IPS-NIHi11 (cell line): ENCODE data around the gene NF1.
"Not testable (repeated sequence)": the region's sequence is repeated elsewhere in the genome, so short reads cannot be mapped to it uniquely, and the experiment has no call there.

Experiments
- DNase-seq: peaks from one replicate; pipeline ENCODE4 v3.0.0; 2012; ENCODE audit warnings: mixed read lengths, low spot score

Gene NF1

DNA sequence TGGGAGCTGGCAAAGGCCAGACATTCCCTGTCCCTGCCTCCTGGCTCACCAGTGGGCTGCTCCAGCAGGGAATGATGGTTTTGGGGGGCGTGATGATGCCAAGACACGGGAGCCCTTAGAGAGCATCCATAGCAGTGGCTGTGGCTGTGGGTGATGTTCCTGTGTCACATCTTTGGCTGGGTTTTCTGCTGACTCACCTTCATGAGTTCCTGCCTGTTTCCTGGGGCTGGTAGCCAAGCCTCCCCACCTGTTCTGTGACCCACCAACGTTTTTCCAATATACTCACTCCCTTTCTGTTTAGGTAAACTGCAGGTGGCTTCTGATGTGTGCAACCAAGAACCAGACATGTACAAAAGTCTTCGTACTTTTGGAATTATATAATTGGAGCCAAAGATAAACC lies 16.5 kb upstream of the NF1 start:
- DNase-seq: no peak

GRCh38 chr17:31079731-31080130 lies 15.0 kb upstream of the NF1 start:
- no peak for DNase-seq

DNA sequence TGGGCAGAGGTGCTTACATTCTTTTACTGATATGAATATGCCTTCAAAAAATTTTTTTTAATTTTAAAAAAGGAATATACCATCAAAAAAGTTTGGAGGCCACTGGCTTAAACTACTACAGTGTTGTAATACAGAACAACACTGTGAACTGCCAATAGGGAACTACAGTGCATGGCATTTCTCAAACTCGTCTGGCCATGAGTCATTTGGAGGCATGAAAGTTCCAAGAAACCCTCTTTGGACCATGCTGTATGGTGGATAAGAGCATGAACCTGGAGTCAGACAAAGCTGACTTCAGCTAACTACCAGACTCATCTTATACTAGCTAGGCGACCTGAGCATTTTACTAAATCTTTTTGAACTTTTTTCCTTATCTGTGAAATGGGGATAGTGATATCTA lies 9.2 kb upstream of the NF1 start:
- DNase-seq: no peak

DNA sequence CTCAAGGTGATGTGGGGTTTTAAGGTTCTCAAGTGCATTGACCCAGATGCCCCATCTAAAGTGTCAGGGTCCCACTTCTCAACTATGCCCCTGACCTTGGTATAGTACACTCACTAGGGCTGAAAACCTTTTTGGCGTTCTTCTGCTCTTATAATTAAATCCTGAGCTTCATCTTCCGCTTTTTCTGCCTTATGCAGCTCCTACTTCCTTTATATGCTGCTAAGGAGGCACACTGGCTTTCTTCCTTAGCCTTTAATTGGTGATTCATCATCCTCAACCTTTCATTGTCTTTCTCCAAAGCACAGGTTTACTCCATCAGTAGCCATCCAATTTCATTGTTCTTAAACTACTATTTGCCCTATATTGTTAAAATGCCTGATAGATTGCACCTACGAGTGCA lies 5.3 kb upstream of the NF1 start:
- no peak for DNase-seq

DNA sequence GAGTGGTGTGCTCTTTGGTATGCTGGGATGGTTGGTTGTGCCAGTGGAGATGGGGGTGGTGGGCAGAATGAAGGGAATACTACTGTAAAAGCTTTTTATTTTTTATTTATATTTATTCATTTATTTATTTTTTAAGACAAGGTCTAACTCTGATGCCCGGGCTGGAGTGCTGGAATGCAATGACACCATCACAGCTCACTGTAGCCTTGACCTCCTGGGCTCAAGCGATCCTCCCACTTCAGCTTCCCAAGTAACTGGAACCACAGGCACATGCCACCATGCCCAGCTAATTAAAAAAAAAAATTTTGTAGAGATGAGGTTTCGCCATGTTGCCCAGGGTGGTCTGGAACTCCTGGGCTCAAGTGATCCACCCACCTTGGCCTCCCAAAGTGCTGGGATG lies 4.1 kb upstream of the NF1 start:
- not testable (repeated sequence) for DNase-seq

DNA sequence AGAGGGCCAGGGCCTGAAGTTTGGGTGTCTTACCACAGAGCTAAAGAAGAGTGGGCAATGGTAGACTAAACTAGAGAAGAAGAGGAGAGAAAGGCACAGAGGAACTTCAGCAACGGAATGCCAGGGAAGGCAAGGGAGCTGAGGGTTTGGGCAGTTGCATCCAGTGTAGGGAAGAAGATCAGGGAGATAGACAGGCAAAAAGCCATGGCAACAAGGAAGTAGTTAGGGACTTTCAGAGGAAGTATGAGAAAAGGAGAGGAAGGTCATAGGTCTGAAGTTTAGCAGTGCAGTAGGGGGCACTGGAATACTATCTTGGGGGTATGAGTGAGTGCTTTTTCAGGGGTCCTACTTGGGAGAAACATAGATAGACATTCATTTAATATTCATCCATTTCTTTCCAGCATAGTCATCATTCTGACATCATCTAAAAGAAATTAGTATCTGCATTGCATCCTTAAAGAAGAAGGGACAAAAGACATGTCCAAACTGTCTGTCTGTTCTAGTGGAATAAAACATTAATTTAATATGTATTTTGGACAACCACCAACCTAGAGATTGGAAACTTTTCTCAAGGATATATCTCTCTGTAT lies 2.2 kb upstream of the NF1 start:
- no peak for DNase-seq

GRCh38 chr17:31093866-31094599 lies 744 bp upstream of the NF1 start:
- DNase-seq: peak; percentile 11

- peak; percentile 77 for DNase-seq
These were observed 694 bp downstream of the NF1 start for GRCh38 chr17:31095236-31096105.

- DNase-seq: peak; percentile 11
These were observed 1.3 kb downstream of the NF1 start for GRCh38 chr17:31096106-31096436.

DNA sequence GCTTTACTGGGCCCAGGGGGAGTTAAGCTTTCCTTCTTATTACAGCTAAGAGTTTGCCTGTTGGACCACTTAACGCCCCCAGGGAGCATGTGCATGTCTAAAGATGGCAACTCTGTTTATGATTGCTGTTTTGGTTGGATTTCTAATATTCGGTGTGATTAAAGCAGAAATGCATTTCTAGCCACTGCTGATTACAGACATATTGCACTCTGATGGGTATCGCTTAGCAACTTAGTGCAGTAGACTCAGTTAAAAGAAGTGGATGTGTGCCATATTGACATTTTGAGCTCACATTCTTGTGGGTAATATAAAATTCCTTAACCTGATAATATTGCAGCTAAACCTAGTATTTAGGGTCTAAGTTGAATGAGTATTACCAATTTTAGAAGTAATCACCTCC lies 4.2 kb downstream of the NF1 start:
- no peak for DNase-seq

DNA sequence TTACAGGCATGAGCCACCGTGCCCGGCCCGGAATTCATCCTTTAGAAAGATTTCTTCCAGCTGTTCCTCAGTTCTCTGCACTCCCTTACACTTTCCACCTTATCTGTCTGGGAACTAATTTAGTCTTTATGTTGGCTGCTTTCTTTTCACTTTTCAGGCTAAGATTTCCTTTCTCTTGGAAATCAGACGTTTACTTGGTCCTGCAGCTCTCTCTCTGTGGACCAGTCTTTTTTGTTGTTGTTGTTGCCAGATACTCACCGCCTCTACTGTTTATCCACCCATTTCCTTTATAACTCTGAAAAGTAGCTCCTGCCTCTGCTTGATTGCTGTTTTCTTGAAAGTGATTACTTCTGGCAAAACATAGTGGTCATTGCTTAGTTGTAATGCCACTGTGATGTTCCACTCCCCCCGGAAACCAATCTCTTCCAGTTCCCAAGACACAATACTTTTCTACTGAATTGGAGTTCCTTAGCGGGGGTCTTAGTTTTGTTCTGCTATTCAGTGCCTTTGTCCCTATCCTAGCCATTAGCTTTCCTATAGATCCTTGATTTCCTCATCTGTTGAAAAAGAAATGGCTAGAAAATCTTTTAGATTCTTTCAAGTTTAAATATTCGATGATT lies 6.2 kb downstream of the NF1 start:
- DNase-seq: no peak

DNA sequence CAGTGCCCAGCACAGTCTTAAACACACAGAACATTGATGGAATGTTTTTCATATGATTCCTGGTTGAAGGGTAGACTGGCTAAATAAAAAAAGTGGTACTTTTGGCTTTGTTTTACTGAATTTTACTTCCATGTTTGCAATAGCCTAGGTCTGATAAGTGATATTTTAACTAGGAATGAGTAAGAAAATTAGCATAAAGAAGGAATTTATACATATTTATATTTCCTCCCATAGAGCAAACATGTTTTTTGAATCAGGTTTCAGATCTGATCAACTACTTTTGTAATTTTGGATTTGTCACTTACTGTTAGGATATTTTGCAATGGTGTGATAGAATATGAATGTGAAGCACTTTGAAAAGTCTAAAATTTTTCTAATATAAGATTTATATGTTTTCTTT lies 7.2 kb downstream of the NF1 start:
- no peak for DNase-seq

DNA sequence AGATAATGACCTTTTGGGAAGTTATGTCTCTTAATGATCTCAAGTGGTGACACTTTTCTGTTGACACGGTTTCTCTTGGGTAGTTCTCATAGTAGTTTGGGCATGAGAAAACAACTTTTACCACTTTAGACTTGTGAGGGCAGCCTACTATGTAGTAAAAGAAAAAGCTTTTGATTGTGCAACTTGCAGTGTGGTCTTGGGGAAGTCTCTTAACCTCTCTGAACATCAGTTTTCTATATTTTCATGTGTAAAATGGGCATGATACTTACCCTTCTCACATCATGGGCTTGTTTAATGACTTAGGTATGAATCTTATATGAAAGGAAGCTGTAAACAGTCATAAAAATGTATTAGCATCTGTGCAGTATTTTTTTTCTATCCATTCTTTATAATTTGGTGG lies 11.2 kb downstream of the NF1 start:
- no peak for DNase-seq

GRCh38 chr17:31111183-31111582 lies 16.4 kb downstream of the NF1 start:
- no peak for DNase-seq

DNA sequence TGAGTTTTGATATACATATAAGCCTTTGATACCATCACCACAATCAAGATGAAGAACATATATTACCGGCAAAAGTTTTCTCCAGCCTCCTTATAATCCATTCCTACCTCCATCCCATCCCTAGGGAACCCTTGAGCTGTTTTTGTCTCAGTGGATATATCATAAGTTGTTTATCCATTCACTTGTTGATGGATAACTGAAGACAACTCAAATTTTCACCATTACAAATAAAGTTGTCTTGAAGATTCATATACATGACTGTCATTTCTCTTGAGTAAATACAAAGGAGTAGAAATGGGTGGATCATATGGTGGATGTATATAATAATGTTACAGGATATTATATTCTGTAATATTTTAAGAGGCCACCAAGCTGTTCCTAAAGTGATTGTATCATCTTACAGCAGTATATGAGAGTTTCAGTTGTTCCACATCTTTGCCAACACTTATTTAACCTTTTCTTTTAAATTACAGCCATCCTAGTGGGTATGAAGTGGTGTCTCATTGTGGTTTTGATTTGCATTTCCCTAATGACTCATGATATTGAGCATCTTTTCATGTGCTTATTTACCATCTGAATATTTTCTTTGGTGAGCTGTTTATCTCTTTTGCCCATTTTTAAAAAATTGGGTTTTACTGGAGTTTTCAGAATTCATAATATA lies 17.4 kb downstream of the NF1 start:
- no peak for DNase-seq

DNA sequence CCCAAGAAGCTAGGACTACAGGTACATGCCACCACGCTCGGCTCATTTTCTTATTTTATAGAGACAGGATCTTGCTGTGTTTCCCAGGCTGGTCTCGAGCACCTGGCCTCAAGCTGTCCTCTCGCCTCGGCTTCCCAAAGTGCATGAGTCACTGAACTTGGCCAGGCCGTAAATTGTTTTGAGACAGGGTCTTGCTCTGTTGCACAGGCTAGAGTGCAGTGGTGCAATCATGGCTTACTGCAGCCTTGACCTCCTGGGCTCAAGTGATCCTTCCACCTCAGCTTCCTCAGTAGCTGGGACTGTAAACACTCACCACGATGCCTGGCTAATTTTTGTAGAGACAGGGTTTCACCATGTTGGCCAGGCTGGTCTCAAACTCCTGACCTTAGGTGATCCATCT lies 18.6 kb downstream of the NF1 start:
- DNase-seq: not testable (repeated sequence)

GRCh38 chr17:31113939-31114338 lies 19.2 kb downstream of the NF1 start:
- no peak for DNase-seq

- DNase-seq: no peak
These were observed 20.3 kb downstream of the NF1 start for GRCh38 chr17:31114956-31115555.

DNA sequence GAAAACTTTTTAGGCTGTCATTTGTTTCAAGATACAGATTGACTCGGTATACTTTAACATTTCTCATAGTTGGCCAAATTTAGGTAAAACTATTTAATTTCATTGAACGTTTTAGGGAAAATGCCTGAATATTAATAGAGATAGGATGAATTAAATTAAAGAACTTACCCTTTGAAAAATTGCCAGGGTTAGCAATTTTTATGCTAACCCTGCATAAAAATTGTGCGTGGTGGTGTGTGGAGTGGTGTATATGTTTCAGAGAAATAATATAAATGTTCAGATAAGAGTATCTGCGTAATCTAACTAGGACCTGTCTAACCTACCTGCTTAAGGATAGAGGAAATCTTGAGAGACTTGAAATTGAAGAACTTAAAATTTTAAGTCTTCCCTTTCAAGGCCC lies 21.4 kb downstream of the NF1 start:
- DNase-seq: no peak

DNA sequence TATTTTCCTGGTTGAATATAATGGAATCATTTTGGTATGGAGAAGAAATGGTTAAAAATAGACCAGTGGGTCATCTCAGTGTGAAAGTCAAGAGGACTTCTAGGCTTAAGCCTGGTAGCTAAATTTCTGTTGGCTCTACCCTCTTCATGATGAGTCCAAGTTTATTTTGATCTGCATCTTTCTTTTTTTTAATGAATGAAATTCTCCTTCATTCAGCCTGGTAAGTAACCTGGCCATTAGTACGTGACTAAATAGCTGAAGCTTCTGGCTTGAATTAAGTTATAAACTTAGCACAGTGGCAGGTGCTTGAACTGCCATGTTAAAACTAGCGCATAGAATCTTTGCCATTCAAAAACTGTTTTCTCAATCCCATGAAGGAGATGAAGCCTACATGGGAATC lies 28.0 kb downstream of the NF1 start:
- DNase-seq: no peak

DNA sequence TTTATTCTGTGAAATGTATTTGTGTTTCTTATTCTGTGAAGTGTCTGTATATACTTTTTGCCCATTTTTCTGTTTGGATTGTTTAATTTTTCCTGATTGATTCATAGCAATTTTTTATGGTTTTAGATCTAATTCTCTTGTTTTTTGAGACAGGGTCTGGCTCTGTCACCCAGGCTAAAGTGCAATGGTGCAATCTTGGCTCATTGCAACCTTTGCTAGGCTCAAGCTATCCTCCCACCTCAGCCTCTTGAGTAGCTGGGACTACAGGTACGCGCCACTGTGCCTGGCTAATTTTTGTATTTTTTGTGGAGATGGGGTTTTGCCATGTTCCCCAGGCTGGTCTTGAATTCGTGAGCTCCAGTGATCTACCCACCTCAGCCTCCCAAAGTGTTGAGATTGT lies 31.5 kb downstream of the NF1 start:
- DNase-seq: no peak

DNA sequence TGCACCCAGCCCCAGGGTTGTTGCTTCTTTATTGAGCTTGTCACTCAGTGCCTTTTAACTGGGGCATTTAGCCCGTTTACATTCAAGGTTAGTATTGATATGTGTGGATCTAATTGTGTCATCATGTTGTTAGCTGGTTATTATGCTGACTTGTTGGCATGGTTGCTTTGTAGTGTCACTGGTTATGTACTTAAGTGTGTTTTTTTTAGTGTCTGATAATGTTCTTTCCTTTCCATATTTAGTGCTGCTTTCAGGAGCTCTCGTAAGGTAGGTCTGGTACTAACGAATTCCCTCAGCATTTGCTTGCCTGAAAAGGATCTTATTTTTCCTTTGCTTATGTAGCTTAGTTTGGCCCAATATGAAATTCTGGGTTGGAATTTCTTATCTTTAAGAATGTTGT lies 33.5 kb downstream of the NF1 start:
- no peak for DNase-seq
